ENCODE measurements around the gene AQP4.

DNA sequence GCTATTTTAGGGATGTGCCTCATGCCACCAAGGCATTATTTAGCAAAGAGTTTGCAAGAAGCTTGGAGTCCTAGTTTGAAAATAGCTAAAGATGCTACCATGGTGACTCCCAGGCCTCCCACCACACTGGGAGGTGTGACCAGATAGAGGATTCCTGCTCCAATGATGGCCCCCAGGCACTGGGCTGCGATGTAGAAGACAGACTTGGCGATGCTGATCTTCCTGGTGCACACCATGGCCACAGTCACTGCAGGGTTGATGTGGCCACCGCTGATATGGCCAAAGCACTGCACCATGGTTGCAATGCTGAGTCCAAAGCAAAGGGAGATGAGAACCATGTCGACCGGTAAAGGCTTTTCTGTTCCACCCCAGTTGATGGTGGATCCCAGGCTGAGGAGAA is 3.4 kb downstream of the AQP4 start:
- TF ChIP-seq CTCF (optimal IDR thresholded peaks at IDR 0.05 in 1 of 3, IDR thresholded peaks at IDR 0.05 in 1 of 3, conservative IDR thresholded peaks at IDR 0.05 in 1 of 3; ENCODE audit: extremely low read depth in 1 of 3, insufficient read depth in 2 of 3, low read length in 3 of 3), result no peak
- no peak for TF ChIP-seq EZH2 (IDR thresholded peaks at IDR 0.05; ENCODE audit: low read length)
